ENCODE data around the gene UGT2A2.

Gene UGT2A2

GRCh38 chr4:69610484-69610883 lies 29.0 kb downstream of the UGT2A2 start:
- no peaks in the 10 kb centered on the region for H3K4me1 ChIP-seq (ENCODE audit: control extremely low read depth in 1 of 4, control insufficient read depth in 4 of 4, insufficient read depth in 4 of 4, low read length in 3 of 4)
- ChIA-PET POLR2A (no interaction called here), CTCF (no interaction called here)
- peaks cover 0 to 3% (median 0%) of the 10 kb centered on the region in 5 experiments for H3K9me3 ChIP-seq (ENCODE audit: control extremely low read depth in 1 of 5, control insufficient read depth in 4 of 5, insufficient read depth in 2 of 5, low read depth in 1 of 5, low read length in 4 of 5)
- H3K27ac ChIP-seq (ENCODE audit: insufficient read depth in 1 of 2, low read depth in 1 of 2, low read length in 2 of 2, poor library complexity in 1 of 2, severe bottlenecking in 2 of 2): no peak overlapping the region
- no peak for DNase-seq
- H3K27me3 ChIP-seq (replicated peaks in 2 of 5; ENCODE audit: control insufficient read depth in 4 of 5, insufficient read depth in 5 of 5, low read length in 4 of 5): no peaks in the 10 kb centered on the region
- H3K36me3 ChIP-seq (ENCODE audit: control insufficient read depth in 4 of 4, insufficient read depth in 4 of 4, low read length in 3 of 4): no peaks in the 10 kb centered on the region
- no peak overlapping the region for H3K4me3 ChIP-seq (ENCODE audit: control insufficient read depth in 1 of 7, extremely low read depth in 1 of 7, insufficient read depth in 4 of 7, low read depth in 2 of 7, low read length in 6 of 7)
- WGBS (ENCODE audit: insufficient coverage): no CpG with 5 or more reads among the region's 1 CpG

DNA sequence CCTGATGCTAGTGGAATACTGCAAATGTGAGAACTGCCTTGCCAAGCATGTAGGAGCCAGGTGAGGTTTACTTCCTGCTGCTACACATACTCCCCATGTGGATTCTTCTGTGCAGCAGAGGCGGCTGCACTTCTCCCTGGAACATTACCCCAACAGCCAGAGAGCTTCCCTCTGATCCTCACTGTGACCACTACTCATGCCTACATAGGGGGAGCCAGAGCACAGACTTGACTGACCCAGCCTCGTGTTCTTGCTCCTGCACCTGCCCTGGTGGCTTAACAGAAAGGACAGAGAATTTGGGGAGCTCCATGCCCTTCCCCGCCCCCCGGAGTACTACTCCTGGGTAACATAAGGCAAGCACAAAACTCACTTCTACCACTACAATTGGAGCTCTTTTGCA lies 38.4 kb downstream of the UGT2A2 start:
- Histone ChIP-seq H3K9me3 (ENCODE audit: control extremely low read depth in 1 of 5, control insufficient read depth in 4 of 5, insufficient read depth in 2 of 5, low read depth in 1 of 5, low read length in 4 of 5) (no peaks in the 10 kb centered on the region), H3K27ac (ENCODE audit: insufficient read depth in 1 of 2, low read depth in 1 of 2, low read length in 2 of 2, poor library complexity in 1 of 2, severe bottlenecking in 2 of 2) (no peak overlapping the region), H3K36me3 (ENCODE audit: control insufficient read depth in 4 of 4, insufficient read depth in 4 of 4, low read length in 3 of 4) (no peaks in the 10 kb centered on the region), H3K4me3 (ENCODE audit: control insufficient read depth in 1 of 7, extremely low read depth in 1 of 7, insufficient read depth in 4 of 7, low read depth in 2 of 7, low read length in 6 of 7) (no peak overlapping the region), H3K4me1 (ENCODE audit: control extremely low read depth in 1 of 4, control insufficient read depth in 4 of 4, insufficient read depth in 4 of 4, low read length in 3 of 4) (no peaks in the 10 kb centered on the region), H3K27me3 (replicated peaks in 2 of 5; ENCODE audit: control insufficient read depth in 4 of 5, insufficient read depth in 5 of 5, low read length in 4 of 5) (no peaks in the 10 kb centered on the region)
- POLR2A ChIA-PET: no interaction called here
- WGBS (ENCODE audit: insufficient coverage): 100% methylated on average over 2 of the region's 4 CpGs
- DNase-seq: no peak
- CTCF ChIA-PET: no interaction called here

GRCh38 chr4:69600013-69600412 lies 39.4 kb downstream of the UGT2A2 start:
- Histone ChIP-seq H3K4me3 (ENCODE audit: control insufficient read depth in 1 of 7, extremely low read depth in 1 of 7, insufficient read depth in 4 of 7, low read depth in 2 of 7, low read length in 6 of 7) (no peak overlapping the region), H3K27ac (ENCODE audit: insufficient read depth in 1 of 2, low read depth in 1 of 2, low read length in 2 of 2, poor library complexity in 1 of 2, severe bottlenecking in 2 of 2) (no peak overlapping the region), H3K9me3 (ENCODE audit: control extremely low read depth in 1 of 5, control insufficient read depth in 4 of 5, insufficient read depth in 2 of 5, low read depth in 1 of 5, low read length in 4 of 5) (no peaks in the 10 kb centered on the region), H3K27me3 (replicated peaks in 2 of 5; ENCODE audit: control insufficient read depth in 4 of 5, insufficient read depth in 5 of 5, low read length in 4 of 5) (no peaks in the 10 kb centered on the region), H3K36me3 (ENCODE audit: control insufficient read depth in 4 of 4, insufficient read depth in 4 of 4, low read length in 3 of 4) (no peaks in the 10 kb centered on the region), H3K4me1 (ENCODE audit: control extremely low read depth in 1 of 4, control insufficient read depth in 4 of 4, insufficient read depth in 4 of 4, low read length in 3 of 4) (no peaks in the 10 kb centered on the region)
- CTCF ChIA-PET: no interaction called here
- no peak for DNase-seq
- WGBS (ENCODE audit: insufficient coverage): 90% methylated on average over 2 of the region's 2 CpGs
- POLR2A ChIA-PET: no interaction called here

DNA sequence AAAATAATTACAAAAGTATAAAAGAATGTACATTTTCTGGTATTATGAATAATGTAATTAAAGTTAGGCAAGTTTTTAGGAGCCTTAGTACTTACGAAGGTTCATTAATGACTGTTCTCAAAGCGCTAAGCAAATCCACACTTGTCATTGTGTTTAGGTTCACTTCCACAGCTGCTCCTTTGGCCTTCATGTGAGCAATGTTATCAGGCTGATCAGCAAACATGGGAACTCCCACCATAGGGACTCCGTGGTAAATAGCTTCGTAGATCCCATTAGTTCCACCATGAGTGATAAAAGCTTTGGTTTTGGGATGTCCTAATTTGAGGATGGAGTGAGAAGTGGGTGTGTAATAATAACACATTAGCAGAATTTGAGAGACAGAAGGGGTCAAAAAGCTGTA lies 45.1 kb downstream of the UGT2A2 start:
- Histone ChIP-seq H3K4me1 (ENCODE audit: control extremely low read depth in 1 of 4, control insufficient read depth in 4 of 4, insufficient read depth in 4 of 4, low read length in 3 of 4) (no peaks in the 10 kb centered on the region), H3K4me3 (ENCODE audit: control insufficient read depth in 1 of 7, extremely low read depth in 1 of 7, insufficient read depth in 4 of 7, low read depth in 2 of 7, low read length in 6 of 7) (no peak overlapping the region)

DNA sequence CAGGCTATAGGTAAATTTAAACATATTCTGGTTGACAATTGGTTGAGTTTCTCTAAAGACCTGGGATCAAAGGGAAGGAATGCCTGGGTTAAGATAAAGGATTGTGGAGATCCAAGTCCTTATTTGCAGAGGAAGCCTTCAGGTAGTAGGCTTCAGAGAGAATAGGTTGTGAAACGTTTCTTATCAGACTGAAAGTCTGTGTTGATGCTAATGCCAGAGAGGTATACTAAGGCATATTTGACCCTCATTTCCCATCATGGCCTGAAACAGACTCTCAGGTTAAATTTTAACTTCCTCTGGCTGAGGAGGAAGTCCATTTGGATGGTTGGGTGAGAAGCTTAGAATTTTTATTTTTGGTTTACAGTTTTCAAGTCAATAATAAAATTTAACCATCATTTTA lies 48.1 kb downstream of the UGT2A2 start:
- H3K27ac ChIP-seq (ENCODE audit: insufficient read depth in 1 of 2, low read depth in 1 of 2, low read length in 2 of 2, poor library complexity in 1 of 2, severe bottlenecking in 2 of 2): no peak overlapping the region
- ChIA-PET CTCF (interaction anchor here (1.0 kb wide), 1 partner anchor 8 kb away, joined by 3 read pairs; no protein-coding TSS in a partner anchor), POLR2A (no interaction called here)
- H3K4me1 ChIP-seq (ENCODE audit: control extremely low read depth in 1 of 4, control insufficient read depth in 4 of 4, insufficient read depth in 4 of 4, low read length in 3 of 4): no peaks in the 10 kb centered on the region
- H3K9me3 ChIP-seq (ENCODE audit: control extremely low read depth in 1 of 5, control insufficient read depth in 4 of 5, insufficient read depth in 2 of 5, low read depth in 1 of 5, low read length in 4 of 5): no peaks in the 10 kb centered on the region
- no peak overlapping the region for H3K4me3 ChIP-seq (ENCODE audit: control insufficient read depth in 1 of 7, extremely low read depth in 1 of 7, insufficient read depth in 4 of 7, low read depth in 2 of 7, low read length in 6 of 7)
- WGBS (ENCODE audit: insufficient coverage): no CpG with 5 or more reads among the region's 1 CpG
- no peaks in the 10 kb centered on the region for H3K27me3 ChIP-seq (replicated peaks in 2 of 5; ENCODE audit: control insufficient read depth in 4 of 5, insufficient read depth in 5 of 5, low read length in 4 of 5)
- no peaks in the 10 kb centered on the region for H3K36me3 ChIP-seq (ENCODE audit: control insufficient read depth in 4 of 4, insufficient read depth in 4 of 4, low read length in 3 of 4)
- DNase-seq: no peak

More for the DNA sequence above, 45.1 kb downstream of the UGT2A2 start:
- Histone ChIP-seq H3K27me3 (replicated peaks in 2 of 5; ENCODE audit: control insufficient read depth in 4 of 5, insufficient read depth in 5 of 5, low read length in 4 of 5) (no peaks in the 10 kb centered on the region), H3K9me3 (ENCODE audit: control extremely low read depth in 1 of 5, control insufficient read depth in 4 of 5, insufficient read depth in 2 of 5, low read depth in 1 of 5, low read length in 4 of 5) (no peaks in the 10 kb centered on the region), H3K36me3 (ENCODE audit: control insufficient read depth in 4 of 4, insufficient read depth in 4 of 4, low read length in 3 of 4) (no peaks in the 10 kb centered on the region), H3K27ac (ENCODE audit: insufficient read depth in 1 of 2, low read depth in 1 of 2, low read length in 2 of 2, poor library complexity in 1 of 2, severe bottlenecking in 2 of 2) (no peak overlapping the region)
- ChIA-PET CTCF (no interaction called here), POLR2A (no interaction called here)
- DNase-seq: no peak
- 79% methylated on average over 4 of the region's 4 CpGs for WGBS (ENCODE audit: insufficient coverage)

DNA sequence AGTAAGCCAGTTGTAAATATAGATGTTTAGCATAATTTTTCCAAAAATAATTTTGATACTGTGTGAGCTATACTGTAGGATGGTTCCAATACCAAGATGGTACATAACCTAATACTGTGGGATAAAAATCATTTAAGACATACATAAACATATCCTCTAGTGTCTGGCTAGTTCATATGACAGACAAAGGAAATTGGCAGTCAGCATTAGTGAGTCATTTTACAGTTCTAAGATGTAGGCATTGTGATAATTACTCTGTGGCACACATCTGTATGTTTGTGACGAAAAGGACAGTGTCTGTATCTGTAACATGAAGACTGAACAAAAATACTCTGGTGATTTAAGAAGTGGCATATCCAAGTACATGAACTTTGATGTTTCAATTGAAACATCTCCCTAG lies 49.6 kb downstream of the UGT2A2 start:
- DNase-seq: no peak
- POLR2A ChIA-PET: no interaction called here
- Histone ChIP-seq H3K27ac (ENCODE audit: insufficient read depth in 1 of 2, low read depth in 1 of 2, low read length in 2 of 2, poor library complexity in 1 of 2, severe bottlenecking in 2 of 2) (no peak overlapping the region), H3K9me3 (ENCODE audit: control extremely low read depth in 1 of 5, control insufficient read depth in 4 of 5, insufficient read depth in 2 of 5, low read depth in 1 of 5, low read length in 4 of 5) (no peaks in the 10 kb centered on the region), H3K27me3 (replicated peaks in 2 of 5; ENCODE audit: control insufficient read depth in 4 of 5, insufficient read depth in 5 of 5, low read length in 4 of 5) (no peaks in the 10 kb centered on the region), H3K36me3 (ENCODE audit: control insufficient read depth in 4 of 4, insufficient read depth in 4 of 4, low read length in 3 of 4) (no peaks in the 10 kb centered on the region), H3K4me1 (ENCODE audit: control extremely low read depth in 1 of 4, control insufficient read depth in 4 of 4, insufficient read depth in 4 of 4, low read length in 3 of 4) (no peaks in the 10 kb centered on the region), H3K4me3 (ENCODE audit: control insufficient read depth in 1 of 7, extremely low read depth in 1 of 7, insufficient read depth in 4 of 7, low read depth in 2 of 7, low read length in 6 of 7) (no peak overlapping the region)
- CTCF ChIA-PET: no interaction called here
- 100% methylated on average over 1 of the region's 1 CpG for WGBS (ENCODE audit: insufficient coverage)

GRCh38 chr4:69584135-69584534 lies 55.3 kb downstream of the UGT2A2 start:
- Histone ChIP-seq H3K27ac (ENCODE audit: insufficient read depth in 1 of 2, low read depth in 1 of 2, low read length in 2 of 2, poor library complexity in 1 of 2, severe bottlenecking in 2 of 2) (no peak overlapping the region), H3K4me3 (ENCODE audit: control insufficient read depth in 1 of 7, extremely low read depth in 1 of 7, insufficient read depth in 4 of 7, low read depth in 2 of 7, low read length in 6 of 7) (no peak overlapping the region), H3K4me1 (ENCODE audit: control extremely low read depth in 1 of 4, control insufficient read depth in 4 of 4, insufficient read depth in 4 of 4, low read length in 3 of 4) (no peaks in the 10 kb centered on the region), H3K27me3 (replicated peaks in 2 of 5; ENCODE audit: control insufficient read depth in 4 of 5, insufficient read depth in 5 of 5, low read length in 4 of 5) (no peaks in the 10 kb centered on the region), H3K36me3 (ENCODE audit: control insufficient read depth in 4 of 4, insufficient read depth in 4 of 4, low read length in 3 of 4) (no peaks in the 10 kb centered on the region), H3K9me3 (ENCODE audit: control extremely low read depth in 1 of 5, control insufficient read depth in 4 of 5, insufficient read depth in 2 of 5, low read depth in 1 of 5, low read length in 4 of 5) (no peaks in the 10 kb centered on the region)
- ChIA-PET POLR2A (no interaction called here), CTCF (interaction anchor here (1.2 kb wide), 1 partner anchor 8 kb away, joined by 3 read pairs; no protein-coding TSS in a partner anchor)
- 89% methylated on average over 3 of the region's 5 CpGs for WGBS (ENCODE audit: insufficient coverage)
- DNase-seq: no peak
